Bronchial epithelial cell (primary cell): ENCODE results near the gene CLPTM1L. TPM values are rescaled to one million over a fixed set of nuclear protein-coding genes. Genes with fewer than 3 reads are reported as not detected.
"Not testable (repeated sequence)": the region's sequence is repeated elsewhere in the genome, so short reads cannot be mapped to it uniquely, and the experiment has no call there.

Experiments used
- DNase-seq: peaks from one replicate; pipeline ENCODE4 v3.0.0-alpha.2; 2010; ENCODE audit warnings: low read depth
- FAIRE-seq: peaks from 2 replicates; lab custom pipeline; 2011; peaks lifted over from hg19 to GRCh38; lab: Jason Lieb, UNC
- H3K27me3 ChIP-seq: 2 replicates; pipeline ENCODE4 v1.5.1; 2011; ENCODE audit warnings: low read length; ENCODE audit not compliant: control insufficient read depth, insufficient read depth
- H3K36me3 ChIP-seq: 2 replicates; pipeline ENCODE4 v1.5.1; 2011; ENCODE audit warnings: low read length; ENCODE audit not compliant: control insufficient read depth, insufficient read depth
- H3K4me3 ChIP-seq: 2 replicates; pipeline ENCODE4 v1.5.1; 2011; ENCODE audit warnings: mild to moderate bottlenecking, low read depth, low read length, control low read depth
- total RNA-seq: library from RNA; depleted of rRNA; stranded (reverse); fragments of >200 nt; gene quantifications from 2 replicates; pipeline ENCODE4 v1.2.1, GENCODE V29; 2014
- TF ChIP-seq, protein P1 (sequence below): IDR thresholded peaks from 2 replicates; pipeline ENCODE4 v1.5.1; 2011; ENCODE audit warnings: mild to moderate bottlenecking, moderate library complexity, low read length, control low read depth, inconsistent platforms; ENCODE audit not compliant: insufficient read depth, severe bottlenecking

Gene CLPTM1L
- total RNA-seq, 1 donor from 2014 or later = 314 TPM

GRCh38 chr5:1285141-1285540, 59.8 kb downstream of the CLPTM1L start:
- FAIRE-seq = no peak
- DNase-seq = no peak
- Histone ChIP-seq H3K4me3 (no peak overlapping the region), H3K27me3 (no peaks in the 10 kb centered on the region), H3K36me3 (no peaks in the 10 kb centered on the region)
- TF ChIP-seq, protein P1, sequence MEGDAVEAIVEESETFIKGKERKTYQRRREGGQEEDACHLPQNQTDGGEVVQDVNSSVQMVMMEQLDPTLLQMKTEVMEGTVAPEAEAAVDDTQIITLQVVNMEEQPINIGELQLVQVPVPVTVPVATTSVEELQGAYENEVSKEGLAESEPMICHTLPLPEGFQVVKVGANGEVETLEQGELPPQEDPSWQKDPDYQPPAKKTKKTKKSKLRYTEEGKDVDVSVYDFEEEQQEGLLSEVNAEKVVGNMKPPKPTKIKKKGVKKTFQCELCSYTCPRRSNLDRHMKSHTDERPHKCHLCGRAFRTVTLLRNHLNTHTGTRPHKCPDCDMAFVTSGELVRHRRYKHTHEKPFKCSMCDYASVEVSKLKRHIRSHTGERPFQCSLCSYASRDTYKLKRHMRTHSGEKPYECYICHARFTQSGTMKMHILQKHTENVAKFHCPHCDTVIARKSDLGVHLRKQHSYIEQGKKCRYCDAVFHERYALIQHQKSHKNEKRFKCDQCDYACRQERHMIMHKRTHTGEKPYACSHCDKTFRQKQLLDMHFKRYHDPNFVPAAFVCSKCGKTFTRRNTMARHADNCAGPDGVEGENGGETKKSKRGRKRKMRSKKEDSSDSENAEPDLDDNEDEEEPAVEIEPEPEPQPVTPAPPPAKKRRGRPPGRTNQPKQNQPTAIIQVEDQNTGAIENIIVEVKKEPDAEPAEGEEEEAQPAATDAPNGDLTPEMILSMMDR = no peak

DNA sequence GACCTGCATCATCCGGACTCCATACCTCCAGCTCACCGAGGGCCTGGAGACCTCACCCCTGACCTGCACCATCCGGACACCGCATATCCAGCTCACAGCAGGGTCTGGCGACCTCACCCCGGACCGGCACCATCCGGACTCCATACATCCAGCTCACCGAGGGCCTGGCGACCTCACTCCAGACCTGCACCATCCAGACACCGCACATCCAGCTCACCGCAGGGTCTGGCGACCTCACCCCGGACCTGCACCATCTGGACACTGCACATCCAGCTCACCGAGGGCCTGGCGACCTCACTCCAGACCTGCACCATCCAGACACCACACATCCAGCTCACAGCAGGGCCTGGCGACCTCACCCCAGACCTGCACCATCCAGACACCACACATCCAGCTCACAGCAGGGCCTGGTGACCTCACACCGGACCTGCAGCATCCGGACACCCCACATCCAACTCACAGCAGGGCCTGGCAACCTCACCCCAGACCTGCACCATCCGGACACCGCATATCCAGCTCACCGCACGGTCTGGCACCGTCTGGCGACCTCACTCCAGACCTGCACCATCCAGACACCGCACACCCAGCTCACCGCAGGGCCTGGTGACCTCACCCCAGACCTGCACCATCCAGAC, 60.4 kb downstream of the CLPTM1L start:
- not testable (repeated sequence) for H3K27me3 ChIP-seq, H3K36me3 ChIP-seq, H3K4me3 ChIP-seq, DNase-seq, FAIRE-seq

DNA sequence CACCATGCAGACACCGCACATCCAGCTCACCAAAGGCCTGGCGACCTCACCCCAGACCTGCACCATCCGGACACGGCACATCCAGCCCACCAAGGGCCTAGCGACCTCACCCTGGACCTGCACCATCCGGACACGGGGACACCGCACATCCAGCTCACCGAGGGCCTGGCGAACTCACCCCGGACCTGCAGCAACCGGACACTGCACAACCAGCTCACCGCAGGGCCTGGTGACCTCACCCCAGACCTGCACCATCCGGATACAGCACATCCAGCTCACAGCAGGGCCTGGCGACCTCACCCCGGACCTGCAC, 61.2 kb downstream of the CLPTM1L start:
- not testable (repeated sequence) for H3K4me3 ChIP-seq, FAIRE-seq, H3K27me3 ChIP-seq, H3K36me3 ChIP-seq, DNase-seq

GRCh38 chr5:1282993-1283728, 61.7 kb downstream of the CLPTM1L start:
- FAIRE-seq, DNase-seq, H3K4me3 ChIP-seq, H3K27me3 ChIP-seq, H3K36me3 ChIP-seq: not testable (repeated sequence)

GRCh38 chr5:1282131-1282992, 62.5 kb downstream of the CLPTM1L start:
- peak; percentile 63 for DNase-seq
- Histone ChIP-seq H3K36me3 (no peaks in the 10 kb centered on the region), H3K4me3 (no peak overlapping the region), H3K27me3 (no peaks in the 10 kb centered on the region)
- FAIRE-seq = no peak
- TF ChIP-seq, protein P1 = no peak

DNA sequence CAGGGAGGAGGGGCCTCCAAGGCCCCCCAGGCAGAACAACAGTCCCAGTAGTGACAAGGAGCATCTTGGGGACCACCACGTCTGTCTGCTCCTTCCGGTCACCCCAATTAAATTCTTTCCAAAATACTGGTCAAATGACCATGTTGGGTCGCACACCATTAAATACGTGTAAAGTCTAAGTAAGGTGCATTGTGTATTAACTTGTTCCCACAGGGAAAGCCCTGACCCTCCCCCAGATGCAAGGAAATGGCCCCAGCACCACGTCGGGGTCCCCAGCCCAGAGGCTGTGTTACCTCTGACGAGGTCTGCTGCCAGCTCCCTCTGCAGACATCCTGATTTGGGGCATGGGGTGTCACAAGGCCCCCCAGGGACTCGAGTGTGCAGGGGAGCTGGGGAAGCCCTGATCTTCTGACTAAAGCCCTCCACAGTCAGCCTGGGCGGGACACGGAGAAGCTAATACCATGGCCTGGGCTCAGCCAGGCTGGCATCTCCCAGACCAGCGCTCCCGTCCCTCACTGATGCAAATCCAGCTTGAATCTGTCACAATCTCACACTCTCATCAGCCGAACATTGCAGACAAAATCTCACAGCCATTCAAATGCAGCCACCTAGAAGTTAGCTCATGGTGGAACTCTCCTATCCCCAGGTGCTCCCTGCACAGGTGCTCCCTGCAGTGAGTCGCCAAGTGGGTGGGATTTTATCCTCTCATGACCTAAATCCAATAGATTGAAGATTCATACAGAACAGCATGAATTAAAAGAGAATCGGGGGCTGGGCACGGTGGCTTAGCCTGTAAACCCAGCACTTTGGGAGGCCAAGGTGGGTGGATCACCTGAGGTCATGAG, 63.6 kb downstream of the CLPTM1L start:
- TF ChIP-seq, protein P1 = no peak
- no peaks in the 10 kb centered on the region for H3K27me3 ChIP-seq
- H3K36me3 ChIP-seq = no peaks in the 10 kb centered on the region
- DNase-seq (no peak), FAIRE-seq (no peak)
- H3K4me3 ChIP-seq = no peak overlapping the region
